ENCODE measurements around the gene SEC22A.

DNA sequence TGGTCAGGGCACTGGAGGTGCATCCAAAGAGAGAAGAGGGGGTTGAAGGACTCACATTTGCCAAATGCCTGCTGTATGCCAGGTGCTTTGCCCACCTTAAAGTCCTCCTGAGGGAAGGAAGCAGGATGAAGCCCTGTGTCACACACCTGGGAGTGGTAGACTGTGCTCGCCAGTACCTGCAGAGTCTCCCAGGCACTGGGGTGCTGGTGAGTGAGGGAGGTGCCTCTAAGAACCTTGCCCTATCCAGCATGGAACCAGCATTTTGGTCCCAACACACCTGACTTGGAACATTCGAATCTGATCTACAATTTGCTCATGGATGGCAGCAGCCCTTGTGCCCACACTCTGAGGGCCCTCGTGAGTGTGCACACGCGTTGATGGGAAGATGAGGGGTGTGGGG, 76.7 kb downstream of the SEC22A start:
- TF ChIP-seq, protein P1, sequence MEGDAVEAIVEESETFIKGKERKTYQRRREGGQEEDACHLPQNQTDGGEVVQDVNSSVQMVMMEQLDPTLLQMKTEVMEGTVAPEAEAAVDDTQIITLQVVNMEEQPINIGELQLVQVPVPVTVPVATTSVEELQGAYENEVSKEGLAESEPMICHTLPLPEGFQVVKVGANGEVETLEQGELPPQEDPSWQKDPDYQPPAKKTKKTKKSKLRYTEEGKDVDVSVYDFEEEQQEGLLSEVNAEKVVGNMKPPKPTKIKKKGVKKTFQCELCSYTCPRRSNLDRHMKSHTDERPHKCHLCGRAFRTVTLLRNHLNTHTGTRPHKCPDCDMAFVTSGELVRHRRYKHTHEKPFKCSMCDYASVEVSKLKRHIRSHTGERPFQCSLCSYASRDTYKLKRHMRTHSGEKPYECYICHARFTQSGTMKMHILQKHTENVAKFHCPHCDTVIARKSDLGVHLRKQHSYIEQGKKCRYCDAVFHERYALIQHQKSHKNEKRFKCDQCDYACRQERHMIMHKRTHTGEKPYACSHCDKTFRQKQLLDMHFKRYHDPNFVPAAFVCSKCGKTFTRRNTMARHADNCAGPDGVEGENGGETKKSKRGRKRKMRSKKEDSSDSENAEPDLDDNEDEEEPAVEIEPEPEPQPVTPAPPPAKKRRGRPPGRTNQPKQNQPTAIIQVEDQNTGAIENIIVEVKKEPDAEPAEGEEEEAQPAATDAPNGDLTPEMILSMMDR (IDR thresholded peaks at IDR 0.05; ENCODE audit: poor library complexity) = no peak
- TF ChIP-seq EZH2phosphoT487 (IDR thresholded peaks at IDR 0.05; ENCODE audit: low read depth, severe bottlenecking, unreplicated experiment) = no peak
- no peak for TF ChIP-seq EZH2 (IDR thresholded peaks at IDR 0.05; ENCODE audit: borderline replicate concordance)

All from hepatocyte (in vitro differentiated cells).